Keratinocyte (primary cell): ENCODE results near the gene PSMB10. TPM values are rescaled to one million over a fixed set of nuclear protein-coding genes. Genes with fewer than 3 reads are reported as not detected.

Experiments
- DNase-seq: peaks from one replicate; pipeline ENCODE4 v3.0.0-alpha.2; 2011; ENCODE audit warnings: low read depth, missing footprints, low spot score
- FAIRE-seq: peaks from 2 replicates; lab custom pipeline; 2011; peaks lifted over from hg19 to GRCh38; lab: Jason Lieb, UNC
- H2AFZ ChIP-seq: 2 replicates; pipeline ENCODE4 v1.6.0; 2012; ENCODE audit warnings: low read length, control low read depth, inconsistent platforms; ENCODE audit not compliant: control insufficient read depth
- H3K27ac ChIP-seq: 2 replicates; pipeline ENCODE4 v1.5.1; 2011; ENCODE audit warnings: low read length; ENCODE audit not compliant: control insufficient read depth, insufficient read depth
- H3K27me3 ChIP-seq: 3 replicates; pipeline ENCODE4 v1.6.0; 2011; ENCODE audit warnings: low read length; ENCODE audit not compliant: control insufficient read depth, insufficient read depth; ENCODE audit errors: extremely low read depth
- H3K36me3 ChIP-seq, 2 experiments: 2 replicates in 1 of 2; 3 replicates in 1 of 2; pipeline ENCODE4 v1.5.1; 2011; ENCODE audit warnings: low read length in 2 of 2, mild to moderate bottlenecking in 1 of 2; ENCODE audit not compliant: control insufficient read depth in 2 of 2, insufficient read depth in 2 of 2; ENCODE audit errors: extremely low read depth in 1 of 2
- H3K4me1 ChIP-seq: 3 replicates; pipeline ENCODE4 v1.5.1; 2011; ENCODE audit warnings: low read length; ENCODE audit not compliant: control insufficient read depth, insufficient read depth; ENCODE audit errors: extremely low read depth
- H3K4me2 ChIP-seq: 3 replicates; pipeline ENCODE4 v1.6.0; 2011; ENCODE audit warnings: low read depth, low read length; ENCODE audit not compliant: control insufficient read depth, insufficient read depth; ENCODE audit errors: extremely low read depth
- H3K4me3 ChIP-seq, 3 experiments: fragments of 200-600 bp in 1 of 3; sonication (generic) in 1 of 3; 2 replicates in 2 of 3; 3 replicates in 1 of 3; pipeline ENCODE4 v1.5.1; 2011 to 2016; ENCODE audit warnings: low read length in 3 of 3, mild to moderate bottlenecking in 3 of 3, control low read depth in 2 of 3, inconsistent platforms in 1 of 3, low read depth in 1 of 3, mixed read lengths in 1 of 3, mixed run types in 1 of 3, moderate library complexity in 1 of 3; ENCODE audit not compliant: control insufficient read depth in 2 of 3, insufficient read depth in 2 of 3; ENCODE audit errors: extremely low read depth in 1 of 3
- H3K79me2 ChIP-seq: 2 replicates; pipeline ENCODE4 v1.6.0; 2012; ENCODE audit warnings: low read length; ENCODE audit not compliant: control insufficient read depth, insufficient read depth
- H3K9ac ChIP-seq: 3 replicates; pipeline ENCODE4 v1.6.0; 2011; ENCODE audit warnings: low read length; ENCODE audit not compliant: control insufficient read depth, insufficient read depth; ENCODE audit errors: extremely low read depth
- H3K9me1 ChIP-seq: 3 replicates; pipeline ENCODE4 v1.6.0; 2011; ENCODE audit warnings: low read length; ENCODE audit not compliant: control insufficient read depth, insufficient read depth; ENCODE audit errors: extremely low read depth
- H3K9me3 ChIP-seq: 2 replicates; pipeline ENCODE4 v1.5.1; 2012; ENCODE audit warnings: low read depth, low read length; ENCODE audit not compliant: control insufficient read depth
- H4K20me1 ChIP-seq: 3 replicates; pipeline ENCODE4 v1.6.0; 2011; ENCODE audit warnings: low read length; ENCODE audit not compliant: control insufficient read depth, insufficient read depth; ENCODE audit errors: extremely low read depth
- CTCF ChIP-seq, 3 experiments: IDR thresholded peaks in 1 of 3; conservative IDR thresholded peaks in 1 of 3; optimal IDR thresholded peaks in 1 of 3; 2 replicates in 2 of 3; 3 replicates in 1 of 3; pipeline versions ENCODE3 to v1.5.1; 2011; ENCODE audit warnings: low read length in 3 of 3, mild to moderate bottlenecking in 3 of 3, moderate library complexity in 2 of 3, control low read depth in 1 of 3, inconsistent platforms in 1 of 3; ENCODE audit not compliant: insufficient read depth in 2 of 3; ENCODE audit errors: extremely low read depth in 1 of 3
- EZH2 ChIP-seq: IDR thresholded peaks from one replicate; pipeline ENCODE4 v1.6.1; 2012; ENCODE audit warnings: inconsistent platforms, mild to moderate bottlenecking, low read length, moderate library complexity
- dilution Hi-C: fragments of 300-500 bp; cut with MboI; formaldehyde crosslinking; loops from one replicate; pipeline ENCODE4 v1.7.0; 2020; ENCODE audit warnings: low sequenced_read_pairs; ENCODE audit not compliant: extremely low pct_ligation_motif_present
- polyA plus RNA-seq, 5 experiments: library from polyadenylated mRNA; depleted of rRNA in 3 of 5; stranded (reverse) in 3 of 5; stranded (forward) in 1 of 5; unstranded in 1 of 5; fragments of >200 nt; gene quantifications; 1 replicate in 1 of 5; 2 replicates in 3 of 5; 3 replicates in 1 of 5; pipeline versions ENCODE4 v1.2.1 to v1.2.3, GENCODE V29; 2011 to 2012; ENCODE audit warnings: missing spikeins in 2 of 5, low read depth in 1 of 5, low replicate concordance in 1 of 5

PSMB10 gene
- polyA plus RNA-seq, 1 donor (not counting 4 experiments of a cell fraction or from before 2014, with no cell fraction given), result 11.1 TPM

- DNase-seq (no peak), FAIRE-seq (no peak)
- H3K9me3 ChIP-seq, result no peaks in the 10 kb centered on the region
Observed at GRCh38 chr16:67933805-67934204, 2.8 kb downstream of the PSMB10 start.

GRCh38 chr16:67932462-67932840, 4.2 kb downstream of the PSMB10 start:
- dilution Hi-C loops, result no loop called here
- FAIRE-seq (no peak), DNase-seq (no peak)
- H3K79me2 ChIP-seq, result peaks cover 5% of the 10 kb centered on the region
- H3K4me1 ChIP-seq, result peaks cover 27% of the 10 kb centered on the region
- no peak overlapping the region for H3K27ac ChIP-seq
- no peak overlapping the region for H3K9ac ChIP-seq
- H3K27me3 ChIP-seq, result no peaks in the 10 kb centered on the region
- H3K36me3 ChIP-seq, result peaks cover 12 to 20% of the 10 kb centered on the region in 2 experiments
- no peak overlapping the region for H3K4me3 ChIP-seq
- peaks cover 3% of the 10 kb centered on the region for H4K20me1 ChIP-seq
- no peaks in the 10 kb centered on the region for H3K9me1 ChIP-seq
- H3K4me2 ChIP-seq, result no peak overlapping the region
- TF ChIP-seq CTCF (optimal IDR thresholded peaks at IDR 0.05 in 1 of 3, IDR thresholded peaks at IDR 0.05 in 1 of 3, conservative IDR thresholded peaks at IDR 0.05 in 1 of 3; ENCODE audit: extremely low read depth in 1 of 3, insufficient read depth in 2 of 3, low read length in 3 of 3), result no peak
- TF ChIP-seq EZH2, result no peak
- H3K9me3 ChIP-seq, result no peaks in the 10 kb centered on the region
- no peak overlapping the region for H2AFZ ChIP-seq

More at GRCh38 chr16:67933805-67934204, 2.8 kb downstream of the PSMB10 start:
- peaks cover 3% of the 10 kb centered on the region for H4K20me1 ChIP-seq
- no peak overlapping the region for H2AFZ ChIP-seq
- H3K4me1 ChIP-seq, result peaks cover 27% of the 10 kb centered on the region
- no peaks in the 10 kb centered on the region for H3K27me3 ChIP-seq
- H3K27ac ChIP-seq, result peak overlapping the region; percentile 11
- dilution Hi-C loops, result no loop called here
- TF ChIP-seq CTCF (optimal IDR thresholded peaks at IDR 0.05 in 1 of 3, IDR thresholded peaks at IDR 0.05 in 1 of 3, conservative IDR thresholded peaks at IDR 0.05 in 1 of 3; ENCODE audit: extremely low read depth in 1 of 3, insufficient read depth in 2 of 3, low read length in 3 of 3) (no peak), EZH2 (no peak)
- no peak overlapping the region for H3K4me3 ChIP-seq
- peaks cover 3 to 9% of the 10 kb centered on the region in 2 experiments for H3K36me3 ChIP-seq
- H3K79me2 ChIP-seq, result peaks cover 5% of the 10 kb centered on the region
- no peaks in the 10 kb centered on the region for H3K9me1 ChIP-seq
- no peak overlapping the region for H3K9ac ChIP-seq
- H3K4me2 ChIP-seq, result peak overlapping the region; percentile 63
